NCI-H345 treated with DMSO at 0.1 percent for 48 hours (cell line): ENCODE measurements around the gene FBF1.
A peak's percentile ranks its signal among the peaks of the same experiment; 100 is the strongest.

Source experiments
- DNase-seq: peaks from one replicate; lab custom pipeline; 2025; ENCODE audit not compliant: unreplicated experiment; lab: John Stamatoyannopoulos, UW

Gene FBF1

GRCh38 chr17:75917917-75918445 lies 22.9 kb downstream of the FBF1 start:
- no peak for DNase-seq

- DNase-seq, result no peak
Observed at GRCh38 chr17:75917141-75917916, 23.5 kb downstream of the FBF1 start.

GRCh38 chr17:75915268-75915667 lies 25.6 kb downstream of the FBF1 start:
- no peak for DNase-seq

GRCh38 chr17:75914643-75915267 lies 26.1 kb downstream of the FBF1 start:
- no peak for DNase-seq

- no peak for DNase-seq
Observed at GRCh38 chr17:75913537-75914210, 27.2 kb downstream of the FBF1 start.

- peak; percentile 33 for DNase-seq
Observed at GRCh38 chr17:75910699-75911098, 30.1 kb downstream of the FBF1 start.

- DNase-seq, result peak; percentile 91
Observed at GRCh38 chr17:75909812-75910274, 31.0 kb downstream of the FBF1 start.

GRCh38 chr17:75909051-75909811 lies 31.6 kb downstream of the FBF1 start:
- peak; percentile 97 for DNase-seq

- DNase-seq, result peak; percentile 55
Observed at GRCh38 chr17:75908201-75908600, 32.6 kb downstream of the FBF1 start.

- DNase-seq, result no peak
Observed at GRCh38 chr17:75906143-75906884, 34.5 kb downstream of the FBF1 start.

- peak; percentile 96 for DNase-seq
Observed at GRCh38 chr17:75904749-75905521, 35.9 kb downstream of the FBF1 start, which contains the start of gene MRPL38. TSS of gene MRPL38 (minus strand) at chr17:75904884. CDS start at chr17:75904875, 9 bp downstream.

GRCh38 chr17:75902406-75902805 lies 38.4 kb downstream of the FBF1 start:
- DNase-seq, result no peak

GRCh38 chr17:75901727-75902126 lies 39.1 kb downstream of the FBF1 start:
- DNase-seq, result no peak

GRCh38 chr17:75900691-75901533 lies 39.9 kb downstream of the FBF1 start:
- DNase-seq, result no peak

GRCh38 chr17:75899767-75900468 lies 40.9 kb downstream of the FBF1 start:
- no peak for DNase-seq

GRCh38 chr17:75899353-75899752 lies 41.5 kb downstream of the FBF1 start:
- no peak for DNase-seq

GRCh38 chr17:75898791-75899190 lies 42.1 kb downstream of the FBF1 start:
- no peak for DNase-seq

GRCh38 chr17:75898065-75898464 lies 42.8 kb downstream of the FBF1 start:
- DNase-seq, result no peak
